Karpas-422 (cell line): ENCODE results near the gene ZNF331. TPM values are rescaled to one million over a fixed set of nuclear protein-coding genes. Genes with fewer than 3 reads are reported as not detected.
"Not testable (repeated sequence)": the region's sequence is repeated elsewhere in the genome, so short reads cannot be mapped to it uniquely, and the experiment has no call there.

Experiments used
- DNase-seq: peaks from one replicate; pipeline ENCODE4 v3.0.0-alpha.2; 2015
- H2AFZ ChIP-seq: fragments of 200-600 bp; sonication (generic); 2 replicates; pipeline ENCODE4 v1.6.1; 2014; ENCODE audit warnings: antibody characterized with exemption, low read length, mixed read lengths
- H3K27ac ChIP-seq: fragments of 200-600 bp; sonication (generic); 2 replicates; pipeline ENCODE4 v1.5.1; 2014; ENCODE audit warnings: mild to moderate bottlenecking, low read length, moderate library complexity
- H3K27me3 ChIP-seq: fragments of 200-600 bp; sonication (generic); 2 replicates; pipeline ENCODE4 v1.6.1; 2014; ENCODE audit warnings: low read length, mixed read lengths
- H3K36me3 ChIP-seq: fragments of 200-600 bp; sonication (generic); 2 replicates; pipeline ENCODE4 v1.6.1; 2014; ENCODE audit warnings: low read length, mixed read lengths; ENCODE audit not compliant: insufficient read depth
- H3K4me1 ChIP-seq: fragments of 200-600 bp; sonication (generic); 2 replicates; pipeline ENCODE4 v1.6.1; 2014; ENCODE audit warnings: mild to moderate bottlenecking, low read length, mixed read lengths
- H3K4me2 ChIP-seq: fragments of 200-600 bp; sonication (generic); 2 replicates; pipeline ENCODE4 v1.6.1; 2014; ENCODE audit warnings: low read length, low read depth, mild to moderate bottlenecking; ENCODE audit not compliant: poor library complexity, severe bottlenecking
- H3K4me3 ChIP-seq: fragments of 200-600 bp; sonication (generic); 2 replicates; pipeline ENCODE4 v1.5.1; 2014; ENCODE audit warnings: mild to moderate bottlenecking, antibody characterized with exemption, low read length, mixed read lengths
- H3K79me2 ChIP-seq: fragments of 200-600 bp; sonication (generic); 2 replicates; pipeline ENCODE4 v1.6.1; 2014; ENCODE audit warnings: mild to moderate bottlenecking, low read length, mixed read lengths
- H3K9ac ChIP-seq: fragments of 200-600 bp; sonication (generic); 2 replicates; pipeline ENCODE4 v1.6.0; 2014; ENCODE audit warnings: low read length
- H3K9me2 ChIP-seq: fragments of 200-600 bp; sonication (generic), shearing (Covaris generic); replicated peaks from 2 replicates; pipeline ENCODE4 v1.6.0; 2014; ENCODE audit warnings: mild to moderate bottlenecking, low read length, moderate library complexity; ENCODE audit not compliant: insufficient read depth
- H3K9me3 ChIP-seq: fragments of 300-700, 200-600 bp; sonication (generic); 2 replicates; pipeline ENCODE4 v1.6.1; 2014; ENCODE audit warnings: low read length, mixed read lengths
- H4K20me1 ChIP-seq: fragments of 200-600 bp; sonication (generic); 2 replicates; pipeline ENCODE4 v1.6.1; 2014; ENCODE audit warnings: mild to moderate bottlenecking, antibody characterized with exemption, low read length, low read depth; ENCODE audit not compliant: insufficient read depth
- total RNA-seq: library from RNA; depleted of rRNA; stranded (reverse); fragments of >200 nt; shearing (Covaris generic); gene quantifications from 2 replicates; pipeline ENCODE4 v1.2.3, GENCODE V29; 2014; ENCODE audit warnings: low replicate concordance

The ZNF331 gene
- total RNA-seq, 1 experiment from 2014 or later = 21.7 TPM

GRCh38 chr19:53506728-53507127 is 31.2 kb upstream of the ZNF331 start:
- DNase-seq = no peak
- Histone ChIP-seq H3K27ac (no peak overlapping the region), H3K27me3 (no peaks in the 10 kb centered on the region), H3K9ac (no peak overlapping the region), H2AFZ (no peak overlapping the region), H3K9me3 (no peaks in the 10 kb centered on the region), H3K9me2 (no peaks in the 10 kb centered on the region), H3K4me2 (no peak overlapping the region), H3K4me3 (no peak overlapping the region), H3K4me1 (no peaks in the 10 kb centered on the region), H4K20me1 (no peaks in the 10 kb centered on the region), H3K36me3 (no peaks in the 10 kb centered on the region), H3K79me2 (no peaks in the 10 kb centered on the region)

GRCh38 chr19:53507523-53508442 is 30.2 kb upstream of the ZNF331 start:
- Histone ChIP-seq H3K9ac (no peak overlapping the region), H3K27ac (no peak overlapping the region), H4K20me1 (no peaks in the 10 kb centered on the region), H3K79me2 (no peaks in the 10 kb centered on the region), H3K4me1 (no peaks in the 10 kb centered on the region), H3K27me3 (no peaks in the 10 kb centered on the region), H3K9me2 (no peaks in the 10 kb centered on the region), H3K9me3 (no peaks in the 10 kb centered on the region), H3K4me3 (no peak overlapping the region), H2AFZ (no peak overlapping the region), H3K4me2 (no peak overlapping the region), H3K36me3 (no peaks in the 10 kb centered on the region)
- no peak for DNase-seq

- Histone ChIP-seq H3K9ac (no peak overlapping the region), H3K4me3 (no peak overlapping the region), H3K4me2 (no peak overlapping the region), H3K4me1 (no peaks in the 10 kb centered on the region), H2AFZ (no peak overlapping the region), H3K36me3 (no peaks in the 10 kb centered on the region), H3K9me2 (no peaks in the 10 kb centered on the region), H3K79me2 (no peaks in the 10 kb centered on the region), H3K9me3 (no peaks in the 10 kb centered on the region), H3K27me3 (no peaks in the 10 kb centered on the region), H3K27ac (no peak overlapping the region), H4K20me1 (no peaks in the 10 kb centered on the region)
- DNase-seq = no peak
Measured at GRCh38 chr19:53509443-53509842, 28.5 kb upstream of the ZNF331 start.

GRCh38 chr19:53509845-53510244 is 28.1 kb upstream of the ZNF331 start:
- H3K4me3 ChIP-seq = no peak overlapping the region
- no peaks in the 10 kb centered on the region for H3K36me3 ChIP-seq
- H3K27ac ChIP-seq = no peak overlapping the region
- no peaks in the 10 kb centered on the region for H3K79me2 ChIP-seq
- no peak overlapping the region for H3K9ac ChIP-seq
- H3K27me3 ChIP-seq = no peaks in the 10 kb centered on the region
- no peak for DNase-seq
- H2AFZ ChIP-seq = no peak overlapping the region
- no peak overlapping the region for H3K4me2 ChIP-seq
- H3K4me1 ChIP-seq = no peaks in the 10 kb centered on the region
- H3K9me2 ChIP-seq = no peaks in the 10 kb centered on the region
- H4K20me1 ChIP-seq = no peaks in the 10 kb centered on the region
- H3K9me3 ChIP-seq = no peaks in the 10 kb centered on the region

GRCh38 chr19:53511357-53511756 is 26.6 kb upstream of the ZNF331 start:
- no peaks in the 10 kb centered on the region for H4K20me1 ChIP-seq
- no peaks in the 10 kb centered on the region for H3K4me1 ChIP-seq
- H3K27ac ChIP-seq = no peak overlapping the region
- no peak overlapping the region for H2AFZ ChIP-seq
- no peak for DNase-seq
- H3K4me3 ChIP-seq = no peak overlapping the region
- no peaks in the 10 kb centered on the region for H3K36me3 ChIP-seq
- H3K27me3 ChIP-seq = no peaks in the 10 kb centered on the region
- no peak overlapping the region for H3K9ac ChIP-seq
- no peak overlapping the region for H3K4me2 ChIP-seq
- H3K79me2 ChIP-seq = no peaks in the 10 kb centered on the region
- no peaks in the 10 kb centered on the region for H3K9me3 ChIP-seq
- H3K9me2 ChIP-seq = no peaks in the 10 kb centered on the region

- Histone ChIP-seq H3K4me2 (no peak overlapping the region), H3K9me3 (no peaks in the 10 kb centered on the region)
- peak; percentile 92 for DNase-seq
Measured at GRCh38 chr19:53511933-53512374, 26.0 kb upstream of the ZNF331 start.

GRCh38 chr19:53515047-53515446 is 22.9 kb upstream of the ZNF331 start:
- not testable (repeated sequence) for H3K27ac ChIP-seq, H3K36me3 ChIP-seq, H3K27me3 ChIP-seq, H3K4me1 ChIP-seq, H4K20me1 ChIP-seq, H3K4me3 ChIP-seq, H3K4me2 ChIP-seq, H3K9me3 ChIP-seq, H3K79me2 ChIP-seq, DNase-seq, H2AFZ ChIP-seq, H3K9ac ChIP-seq, H3K9me2 ChIP-seq

More at GRCh38 chr19:53511933-53512374, 26.0 kb upstream of the ZNF331 start:
- Histone ChIP-seq H3K79me2 (no peaks in the 10 kb centered on the region), H3K4me1 (no peaks in the 10 kb centered on the region), H3K9me2 (no peaks in the 10 kb centered on the region), H3K4me3 (no peak overlapping the region), H3K27ac (no peak overlapping the region), H3K9ac (no peak overlapping the region), H3K27me3 (no peaks in the 10 kb centered on the region), H3K36me3 (no peaks in the 10 kb centered on the region), H4K20me1 (no peaks in the 10 kb centered on the region), H2AFZ (no peak overlapping the region)

GRCh38 chr19:53517114-53517741 is 20.7 kb upstream of the ZNF331 start:
- Histone ChIP-seq H3K4me2 (no peak overlapping the region), H2AFZ (peak overlapping the region; percentile 78), H3K9me3 (peaks cover 10% of the 10 kb centered on the region; the same call in 1 of the 2 replicates), H3K36me3 (no peaks in the 10 kb centered on the region), H3K4me3 (no peak overlapping the region), H3K79me2 (no peaks in the 10 kb centered on the region), H4K20me1 (no peaks in the 10 kb centered on the region), H3K4me1 (peaks cover 5% of the 10 kb centered on the region), H3K27me3 (no peaks in the 10 kb centered on the region), H3K9me2 (no peaks in the 10 kb centered on the region), H3K9ac (no peak overlapping the region), H3K27ac (no peak overlapping the region)
- DNase-seq = no peak
